Mucosa of descending colon (tissue), 3 donors: ENCODE results near the gene NBAS. TPM values are rescaled to one million over a fixed set of nuclear protein-coding genes. Genes with fewer than 3 reads are reported as not detected.

ENCODE experiments used
- ATAC-seq: fragments of 200-7000 bp; cut with Tn5 transposase; one replicate; pipeline ENCODE4 v1.9.1; 2020; ENCODE audit warnings: mild to moderate bottlenecking, moderate library complexity
- DNase-seq, 3 donors: peaks; one replicate each; pipeline ENCODE4 v3.0.0-alpha.2; 2020
- H3K36me3 ChIP-seq: fragments of 200-600 bp; one replicate; pipeline ENCODE4 v1.8.0; 2021; ENCODE audit warnings: low read depth, mild to moderate bottlenecking
- H3K4me1 ChIP-seq: fragments of 200-600 bp; one replicate; pipeline ENCODE4 v1.8.0; 2021; ENCODE audit warnings: low read depth, mild to moderate bottlenecking
- H3K4me3 ChIP-seq: fragments of 200-600 bp; one replicate; pipeline ENCODE4 v1.8.0; 2021; ENCODE audit warnings: mild to moderate bottlenecking
- H3K9me3 ChIP-seq: fragments of 200-600 bp; one replicate; pipeline ENCODE4 v1.8.0; 2021; ENCODE audit warnings: mild to moderate bottlenecking
- intact Hi-C, 2 donors: fragments of 100-400 bp; cut with DNase I in 1 of 2; cut with micrococcal nuclease in 1 of 2; formaldehyde crosslinking; loops; one replicate each; pipeline versions ENCODE4 v1.11.0 to v1.11.1; 2022; cut with DNase I, micrococcal nuclease
- total RNA-seq, 3 donors: library from RNA; stranded (reverse); fragmentation: NEBNext Ultra II Directional in 2 of 3; extraction: Animal tissue kit (Norgen Biotek cat#: 25700) in 2 of 3; gene quantifications; one replicate each; pipeline versions ENCODE4 v1.2.1 to v1.2.4, GENCODE V29; 2021 to 2023
- TF ChIP-seq, protein P1 (sequence below): fragments of 200-600 bp; IDR thresholded peaks from one replicate; pipeline ENCODE4 v1.8.0; 2022; ENCODE audit warnings: antibody characterized with exemption, mild to moderate bottlenecking
- donor health status: DM: no; HTN: no; CAD: no; lungs with moderate emphysema.
- donor health status: DM: no; HTN: no; CAD: no.
- donor health status: DM: no; HTN: yes; CAD: no.

The NBAS gene
- total RNA-seq, 3 donors from 2014 or later, result 25.8 to 50.2 (median 32.8) TPM

DNA sequence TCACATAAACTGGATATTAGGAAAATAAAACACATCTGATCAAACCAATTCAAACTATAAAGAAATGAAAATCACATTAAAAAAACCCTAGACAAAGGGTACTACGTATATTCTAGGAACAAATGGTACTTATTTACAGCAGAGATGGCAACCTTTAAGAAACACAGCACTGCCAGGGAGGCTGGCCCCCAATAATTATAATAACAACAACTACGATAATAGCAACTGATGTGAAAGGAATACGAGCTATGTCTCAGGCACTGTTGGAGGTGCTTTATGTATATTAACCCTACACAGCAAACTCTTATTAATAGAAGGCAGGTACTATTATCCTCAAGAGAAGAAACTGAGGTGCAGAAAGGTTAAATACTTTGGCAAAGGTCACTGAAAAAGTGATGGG is 193.9 kb downstream of the NBAS start:
- no peak for ATAC-seq
- intact Hi-C loops, result no loop called here
- no peaks in the 10 kb centered on the region for H3K9me3 ChIP-seq
- TF ChIP-seq, protein P1, sequence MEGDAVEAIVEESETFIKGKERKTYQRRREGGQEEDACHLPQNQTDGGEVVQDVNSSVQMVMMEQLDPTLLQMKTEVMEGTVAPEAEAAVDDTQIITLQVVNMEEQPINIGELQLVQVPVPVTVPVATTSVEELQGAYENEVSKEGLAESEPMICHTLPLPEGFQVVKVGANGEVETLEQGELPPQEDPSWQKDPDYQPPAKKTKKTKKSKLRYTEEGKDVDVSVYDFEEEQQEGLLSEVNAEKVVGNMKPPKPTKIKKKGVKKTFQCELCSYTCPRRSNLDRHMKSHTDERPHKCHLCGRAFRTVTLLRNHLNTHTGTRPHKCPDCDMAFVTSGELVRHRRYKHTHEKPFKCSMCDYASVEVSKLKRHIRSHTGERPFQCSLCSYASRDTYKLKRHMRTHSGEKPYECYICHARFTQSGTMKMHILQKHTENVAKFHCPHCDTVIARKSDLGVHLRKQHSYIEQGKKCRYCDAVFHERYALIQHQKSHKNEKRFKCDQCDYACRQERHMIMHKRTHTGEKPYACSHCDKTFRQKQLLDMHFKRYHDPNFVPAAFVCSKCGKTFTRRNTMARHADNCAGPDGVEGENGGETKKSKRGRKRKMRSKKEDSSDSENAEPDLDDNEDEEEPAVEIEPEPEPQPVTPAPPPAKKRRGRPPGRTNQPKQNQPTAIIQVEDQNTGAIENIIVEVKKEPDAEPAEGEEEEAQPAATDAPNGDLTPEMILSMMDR, result no peak
- H3K4me1 ChIP-seq, result no peaks in the 10 kb centered on the region
- no peaks in the 10 kb centered on the region for H3K36me3 ChIP-seq
- no peak overlapping the region for H3K4me3 ChIP-seq
- no peak for DNase-seq

DNA sequence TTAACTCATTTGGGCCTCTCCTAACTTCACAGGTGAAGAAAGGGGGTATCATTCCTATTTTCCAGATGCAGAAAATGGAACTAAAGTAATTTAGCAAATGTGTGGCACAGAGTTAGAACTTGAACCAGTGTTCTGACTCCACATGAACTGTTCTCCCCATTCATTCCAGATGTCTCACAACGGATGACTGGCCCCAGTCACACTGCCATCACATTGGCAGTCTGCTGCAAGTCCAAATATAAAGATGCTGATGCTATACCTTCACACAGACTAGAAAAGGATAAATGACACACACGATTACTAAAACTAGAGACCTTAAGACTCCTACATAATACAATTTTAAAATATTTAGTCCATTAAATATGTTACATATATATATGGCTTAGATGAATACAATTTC is 195.7 kb downstream of the NBAS start:
- H3K9me3 ChIP-seq, result no peaks in the 10 kb centered on the region
- TF ChIP-seq, protein P1, result no peak
- intact Hi-C loops, result no loop called here

DNA sequence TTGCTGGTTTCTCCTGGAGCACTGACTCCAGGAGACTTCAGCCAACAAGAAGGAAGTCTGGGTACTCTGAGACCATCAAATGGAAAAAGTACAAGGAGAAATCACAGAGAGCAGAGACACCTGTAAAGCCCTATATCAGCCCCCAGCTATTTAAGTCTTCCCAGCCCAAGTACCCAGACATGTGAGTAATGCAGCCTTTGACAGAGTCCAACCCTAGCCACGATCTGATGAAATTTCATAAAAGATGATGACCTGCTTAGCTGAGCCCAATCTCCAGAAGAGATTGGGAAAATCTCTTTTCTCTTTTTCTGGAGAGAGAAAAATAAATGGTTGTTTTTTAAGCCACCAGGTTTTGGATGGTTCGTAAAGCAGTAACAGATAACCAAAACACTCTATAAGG is 196.6 kb downstream of the NBAS start:
- no peak for ATAC-seq
- Histone ChIP-seq H3K9me3 (no peaks in the 10 kb centered on the region), H3K4me1 (no peaks in the 10 kb centered on the region), H3K4me3 (no peak overlapping the region), H3K36me3 (no peaks in the 10 kb centered on the region)
- intact Hi-C loops, result no loop called here
- no peak for DNase-seq
- TF ChIP-seq, protein P1, result no peak

More for the DNA sequence above, 195.7 kb downstream of the NBAS start:
- no peaks in the 10 kb centered on the region for H3K36me3 ChIP-seq
- DNase-seq (no peak), ATAC-seq (no peak)
- H3K4me3 ChIP-seq, result no peak overlapping the region
- H3K4me1 ChIP-seq, result no peaks in the 10 kb centered on the region

DNA sequence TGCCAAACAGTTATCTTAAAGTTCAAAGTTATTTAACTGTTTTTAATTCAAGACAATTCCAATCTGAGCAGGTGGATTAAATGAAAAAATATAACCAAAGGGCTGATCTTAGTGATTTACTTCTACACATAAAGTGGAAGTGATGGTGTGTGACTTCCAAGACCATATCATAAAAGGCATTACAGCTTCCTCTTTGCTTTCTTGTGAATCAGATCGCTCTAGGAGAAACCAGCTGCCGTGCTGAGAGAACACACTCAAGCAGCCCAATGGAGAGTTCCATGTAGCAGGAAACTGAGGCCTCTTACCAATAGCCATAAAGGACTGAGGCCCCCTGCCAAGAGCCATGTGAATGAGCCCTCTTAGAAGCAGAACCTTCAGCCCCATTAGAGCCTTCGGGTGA is 197.4 kb downstream of the NBAS start:
- H3K4me1 ChIP-seq, result no peaks in the 10 kb centered on the region
- no peaks in the 10 kb centered on the region for H3K36me3 ChIP-seq
- TF ChIP-seq, protein P1, result no peak
- H3K4me3 ChIP-seq, result no peak overlapping the region
- ATAC-seq (no peak), DNase-seq (no peak)
- H3K9me3 ChIP-seq, result no peaks in the 10 kb centered on the region
- intact Hi-C loops, result no loop called here

DNA sequence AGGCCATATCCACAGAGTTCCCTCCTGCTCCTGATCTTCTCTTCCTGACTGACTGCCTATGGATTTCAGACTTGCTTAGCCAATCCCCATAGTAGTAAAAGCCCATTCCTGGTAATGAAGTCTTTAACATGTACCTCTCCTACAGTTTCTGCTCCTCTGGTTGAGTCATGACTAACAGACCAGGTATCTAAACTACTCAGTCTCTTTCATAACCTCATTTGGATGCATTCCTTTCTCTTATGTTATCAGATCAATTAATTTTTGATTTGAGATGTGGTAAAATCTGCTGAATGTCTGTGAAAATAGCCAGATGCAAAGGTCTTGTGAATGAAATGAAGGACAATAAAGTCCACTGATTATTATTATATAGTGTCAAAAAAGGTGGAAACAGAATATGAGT is 198.0 kb downstream of the NBAS start:
- intact Hi-C loops, result no loop called here

More for the DNA sequence above, 198.0 kb downstream of the NBAS start:
- TF ChIP-seq, protein P1, result no peak
- DNase-seq (no peak), ATAC-seq (no peak)
- no peak overlapping the region for H3K4me3 ChIP-seq
- no peaks in the 10 kb centered on the region for H3K4me1 ChIP-seq
- H3K9me3 ChIP-seq, result no peaks in the 10 kb centered on the region
- H3K36me3 ChIP-seq, result no peaks in the 10 kb centered on the region
